Endothelial cell of umbilical vein (primary cell): ENCODE data around the gene FMNL2. TPM values are rescaled to one million over a fixed set of nuclear protein-coding genes. Genes with fewer than 3 reads are reported as not detected.

Source experiments
- BruUV-seq: library from RNA; stranded (reverse); fragments of 400-500 nt; replicated peaks from 2 replicates; lab custom pipeline; 2021; lab: Mats Ljungman, UMichigan
- CTCF ChIA-PET: fragments of 300-600, 350-600 bp; sonication (Branson Sonifier 250); formaldehyde crosslinking; loops from one replicate; lab custom pipeline; 2021; ENCODE audit warnings: antibody characterized with exemption, inconsistent platforms; lab: Charles Lee
- POLR2A ChIA-PET: fragments of 300-600, 350-600 bp; sonication (Branson Sonifier 250); formaldehyde crosslinking; loops from one replicate; lab custom pipeline; 2021; ENCODE audit warnings: antibody characterized with exemption, inconsistent platforms; lab: Charles Lee
- DNase-seq: peaks from one replicate; pipeline ENCODE4 v3.0.0-alpha.2; 2011; ENCODE audit warnings: low read depth, low spot score
- FAIRE-seq: peaks from 2 replicates; lab custom pipeline; 2011; peaks lifted over from hg19 to GRCh38; lab: Jason Lieb, UNC
- H2AFZ ChIP-seq: 2 replicates; pipeline ENCODE4 v1.6.0; 2012; ENCODE audit warnings: low read depth, low read length, control low read depth, inconsistent platforms
- H3K27ac ChIP-seq: 2 replicates; pipeline ENCODE4 v1.5.1; 2011; ENCODE audit warnings: low read depth, mild to moderate bottlenecking, control low read depth, low read length, moderate library complexity; ENCODE audit not compliant: insufficient read depth
- H3K27me3 ChIP-seq, 2 experiments: 2 replicates each; pipeline versions ENCODE4 v1.6.0 to v1.6.1; 2011; ENCODE audit warnings: low read length in 2 of 2, mixed read lengths in 1 of 2; ENCODE audit not compliant: control insufficient read depth in 2 of 2, insufficient read depth in 2 of 2
- H3K36me3 ChIP-seq, 2 experiments: 2 replicates in 1 of 2; 3 replicates in 1 of 2; pipeline ENCODE4 v1.5.1; 2011; ENCODE audit warnings: low read length in 2 of 2, mild to moderate bottlenecking in 1 of 2, moderate library complexity in 1 of 2; ENCODE audit not compliant: control insufficient read depth in 2 of 2, insufficient read depth in 2 of 2; ENCODE audit errors: extremely low read depth in 1 of 2
- H3K4me1 ChIP-seq: 3 replicates; pipeline ENCODE4 v1.5.1; 2011; ENCODE audit warnings: mild to moderate bottlenecking, low read length; ENCODE audit not compliant: control insufficient read depth, insufficient read depth; ENCODE audit errors: extremely low read depth
- H3K4me2 ChIP-seq: 2 replicates; pipeline ENCODE4 v1.6.1; 2011; ENCODE audit warnings: low read length, control low read depth, mixed read lengths; ENCODE audit not compliant: insufficient read depth
- H3K4me3 ChIP-seq, 3 experiments: fragments of 200-600 bp in 1 of 3; sonication (generic), shearing (Covaris generic) in 1 of 3; replicated peaks in 1 of 3; 2 replicates each; pipeline ENCODE4 v1.5.1; 2011 to 2016; ENCODE audit warnings: control low read depth in 3 of 3, low read length in 3 of 3, mild to moderate bottlenecking in 2 of 3, inconsistent platforms in 1 of 3, low read depth in 1 of 3, moderate library complexity in 1 of 3; ENCODE audit not compliant: insufficient read depth in 1 of 3
- H3K79me2 ChIP-seq: 2 replicates; pipeline ENCODE4 v1.6.0; 2012; ENCODE audit warnings: low read length, inconsistent platforms; ENCODE audit not compliant: control insufficient read depth, insufficient read depth
- H3K9ac ChIP-seq: replicated peaks from 2 replicates; pipeline ENCODE3; 2011; ENCODE audit warnings: low read length, control low read depth; ENCODE audit not compliant: insufficient read depth; ENCODE audit errors: extremely low read depth
- H3K9me1 ChIP-seq: replicated peaks from 3 replicates; pipeline ENCODE4 v1.6.0; 2011; ENCODE audit warnings: mild to moderate bottlenecking, low read length; ENCODE audit not compliant: control insufficient read depth, insufficient read depth; ENCODE audit errors: extremely low read depth
- H3K9me3 ChIP-seq: replicated peaks from 2 replicates; pipeline ENCODE4 v1.5.1; 2012; ENCODE audit warnings: low read length, inconsistent platforms; ENCODE audit not compliant: control insufficient read depth, insufficient read depth
- H4K20me1 ChIP-seq: replicated peaks from 2 replicates; pipeline ENCODE3; 2011; ENCODE audit warnings: mild to moderate bottlenecking, low read length; ENCODE audit not compliant: control insufficient read depth, insufficient read depth; ENCODE audit errors: extremely low read depth
- EZH2 ChIP-seq: IDR thresholded peaks from 2 replicates; pipeline ENCODE4 v1.6.1; 2012; ENCODE audit warnings: borderline replicate concordance, low read depth, mild to moderate bottlenecking, moderate library complexity, low read length, inconsistent platforms; ENCODE audit not compliant: severe bottlenecking
- FOS ChIP-seq: IDR thresholded peaks from 2 replicates; pipeline ENCODE4 v1.6.1; 2011; ENCODE audit warnings: mild to moderate bottlenecking, low read length, moderate library complexity, borderline replicate concordance; ENCODE audit not compliant: insufficient read depth
- GATA2 ChIP-seq: IDR thresholded peaks from 2 replicates; pipeline ENCODE4 v1.7.0; 2011; ENCODE audit warnings: low read depth, mild to moderate bottlenecking, moderate library complexity, mixed read lengths, low read length; ENCODE audit not compliant: insufficient read length, insufficient read depth
- JUN ChIP-seq: IDR thresholded peaks from 2 replicates; pipeline ENCODE4 v1.6.1; 2011; ENCODE audit warnings: borderline replicate concordance, low read depth; ENCODE audit not compliant: insufficient read length, insufficient read depth
- MYC ChIP-seq: IDR thresholded peaks from one replicate; pipeline ENCODE4 v1.6.1; 2011; ENCODE audit warnings: mild to moderate bottlenecking, low read depth, low read length
- POLR2A ChIP-seq: IDR thresholded peaks from 2 replicates; pipeline ENCODE4 v1.6.1; 2012; ENCODE audit warnings: low read depth, mild to moderate bottlenecking, control low read depth, low read length
- POLR2AphosphoS5 ChIP-seq: IDR thresholded peaks from 2 replicates; pipeline ENCODE4 v1.6.1; 2012; ENCODE audit warnings: low read depth, mild to moderate bottlenecking, control low read depth, low read length, moderate library complexity; ENCODE audit not compliant: insufficient read depth
- dilution Hi-C: fragments of 300-500 bp; cut with MboI; formaldehyde crosslinking; loops from one replicate; pipeline ENCODE4 v1.15.0; 2019; ENCODE audit warnings: low sequenced_read_pairs; ENCODE audit not compliant: extremely low pct_ligation_motif_present
- intact Hi-C: fragments of 100-400 bp; cut with micrococcal nuclease; formaldehyde crosslinking; loops from one replicate; pipeline ENCODE4 v1.10.0; 2022
- polyA plus RNA-seq, 4 experiments: library from polyadenylated mRNA; depleted of rRNA in 3 of 4; stranded (reverse) in 3 of 4; unstranded in 1 of 4; fragments of >200 nt; gene quantifications; 2 replicates each; pipeline versions ENCODE4 v1.2.1 to v1.2.3, GENCODE V29; 2011 to 2012; ENCODE audit warnings: missing spikeins in 1 of 4
- total RNA-seq: library from RNA; stranded (reverse); gene quantifications from 2 replicates; pipeline ENCODE4 v1.2.3, GENCODE V29; 2021
- TF ChIP-seq, protein P1 (sequence below): IDR thresholded peaks from 2 replicates; pipeline ENCODE4 v1.6.1; 2011; ENCODE audit not compliant: insufficient read depth, insufficient read length
- TF ChIP-seq, protein P2 (sequence below), 2 donors: IDR thresholded peaks; 1 replicate in 1 of 2; 2 replicates in 1 of 2; pipeline ENCODE4 v1.5.1; 2011; ENCODE audit warnings: low read length in 2 of 2, mild to moderate bottlenecking in 2 of 2, moderate library complexity in 2 of 2, control low read depth in 1 of 2, inconsistent platforms in 1 of 2, low read depth in 1 of 2; ENCODE audit not compliant: insufficient read depth in 1 of 2; ENCODE audit errors: extremely low read depth in 1 of 2

The FMNL2 gene
- total and polyA plus RNA-seq, 2 donors (not counting 3 experiments of a cell fraction or from before 2014, with no cell fraction given) = 8.3 to 28.0 TPM

DNA sequence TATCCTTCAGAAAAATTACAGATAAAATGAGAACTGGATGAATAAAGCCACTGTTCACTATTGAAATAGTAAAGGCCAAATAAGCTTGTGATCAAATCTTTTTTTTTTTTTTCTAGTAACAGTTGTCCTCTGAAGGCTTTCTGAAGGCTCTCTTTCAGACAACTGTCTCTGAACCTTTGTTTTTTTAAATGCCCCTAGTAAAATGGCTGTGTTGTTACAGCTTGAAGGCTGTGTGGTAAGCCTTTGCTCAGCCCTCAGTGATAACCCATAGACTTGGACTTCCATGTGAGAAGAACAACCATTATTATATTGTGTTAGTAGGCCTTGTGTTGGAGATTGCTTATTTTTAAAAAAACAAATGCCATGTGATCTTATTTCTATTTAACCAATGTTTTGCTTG lies 17.6 kb downstream of the FMNL2 start:
- FAIRE-seq = no peak
- dilution Hi-C loops = no loop called here
- H3K27ac ChIP-seq = no peak overlapping the region
- no peak overlapping the region for H3K4me2 ChIP-seq
- no peak overlapping the region for H3K9ac ChIP-seq
- TF ChIP-seq, protein P1, sequence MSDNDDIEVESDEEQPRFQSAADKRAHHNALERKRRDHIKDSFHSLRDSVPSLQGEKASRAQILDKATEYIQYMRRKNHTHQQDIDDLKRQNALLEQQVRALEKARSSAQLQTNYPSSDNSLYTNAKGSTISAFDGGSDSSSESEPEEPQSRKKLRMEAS = no peak
- no peak for TF ChIP-seq MYC
- TF ChIP-seq POLR2AphosphoS5 = no peak
- TF ChIP-seq JUN = no peak
- TF ChIP-seq POLR2A = no peak
- TF ChIP-seq FOS = no peak
- TF ChIP-seq, protein P2, sequence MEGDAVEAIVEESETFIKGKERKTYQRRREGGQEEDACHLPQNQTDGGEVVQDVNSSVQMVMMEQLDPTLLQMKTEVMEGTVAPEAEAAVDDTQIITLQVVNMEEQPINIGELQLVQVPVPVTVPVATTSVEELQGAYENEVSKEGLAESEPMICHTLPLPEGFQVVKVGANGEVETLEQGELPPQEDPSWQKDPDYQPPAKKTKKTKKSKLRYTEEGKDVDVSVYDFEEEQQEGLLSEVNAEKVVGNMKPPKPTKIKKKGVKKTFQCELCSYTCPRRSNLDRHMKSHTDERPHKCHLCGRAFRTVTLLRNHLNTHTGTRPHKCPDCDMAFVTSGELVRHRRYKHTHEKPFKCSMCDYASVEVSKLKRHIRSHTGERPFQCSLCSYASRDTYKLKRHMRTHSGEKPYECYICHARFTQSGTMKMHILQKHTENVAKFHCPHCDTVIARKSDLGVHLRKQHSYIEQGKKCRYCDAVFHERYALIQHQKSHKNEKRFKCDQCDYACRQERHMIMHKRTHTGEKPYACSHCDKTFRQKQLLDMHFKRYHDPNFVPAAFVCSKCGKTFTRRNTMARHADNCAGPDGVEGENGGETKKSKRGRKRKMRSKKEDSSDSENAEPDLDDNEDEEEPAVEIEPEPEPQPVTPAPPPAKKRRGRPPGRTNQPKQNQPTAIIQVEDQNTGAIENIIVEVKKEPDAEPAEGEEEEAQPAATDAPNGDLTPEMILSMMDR (IDR thresholded peaks at IDR 0.05; ENCODE audit: extremely low read depth in 1 of 2, insufficient read depth in 1 of 2, low read depth in 1 of 2, low read length in 2 of 2) = no peak
- TF ChIP-seq GATA2 = no peak
- TF ChIP-seq EZH2 = no peak
- H3K4me1 ChIP-seq = no peaks in the 10 kb centered on the region
- no peak overlapping the region for H3K4me3 ChIP-seq
- peaks cover 5% of the 10 kb centered on the region for H4K20me1 ChIP-seq
- no peak overlapping the region for H2AFZ ChIP-seq
- no peaks in the 10 kb centered on the region for H3K27me3 ChIP-seq
- POLR2A ChIA-PET = no interaction called here
- no peak for DNase-seq
- H3K9me3 ChIP-seq = no peaks in the 10 kb centered on the region
- no peaks in the 10 kb centered on the region for H3K9me1 ChIP-seq
- intact Hi-C loops = no loop called here
- CTCF ChIA-PET = interaction anchor here (0.5 to 1.3 kb wide), 4 partner anchors 13 to 204 kb away, joined by 3 read pairs; no protein-coding TSS in a partner anchor
- H3K79me2 ChIP-seq = peaks cover 43% of the 10 kb centered on the region
- BruUV-seq = no TSS peak
- no peaks in the 10 kb centered on the region for H3K36me3 ChIP-seq
